ENCODE results near the gene TYK2.

TYK2 gene

GRCh38 chr19:10315335-10316214, 64.8 kb downstream of the TYK2 start, which contains the start of gene FDX2:
TSS of gene FDX2 (minus strand) at chr19:10316015. CDS start at chr19:10315996, 19 bp downstream.
- no peak for DNase-seq (ENCODE audit: low read depth, low spot score)

- DNase-seq (ENCODE audit: low read depth, low spot score): no peak
These were observed 70.9 kb downstream of the TYK2 start, which contains the start of gene ZGLP1 for GRCh38 chr19:10309423-10309822. TSS of gene ZGLP1 (minus strand) at chr19:10309815.

- DNase-seq (ENCODE audit: low read depth, low spot score): no peak
These were observed 74.0 kb downstream of the TYK2 start for GRCh38 chr19:10306327-10306726.

- DNase-seq (ENCODE audit: low read depth, low spot score): no peak
These were observed 75.1 kb downstream of the TYK2 start for GRCh38 chr19:10305139-10305806.
